AG09319 (cell line): ENCODE measurements around the gene MYLK.

Experiments used
- DNase-seq: peaks from one replicate; pipeline ENCODE4 v3.0.0-alpha.2; 2010; ENCODE audit warnings: low read depth; ENCODE audit errors: extremely low read depth
- CTCF ChIP-seq: IDR thresholded peaks from 2 replicates; pipeline ENCODE4 v1.5.1; 2011; ENCODE audit warnings: low read depth, mild to moderate bottlenecking, inconsistent platforms, low read length, moderate library complexity

MYLK gene

DNA sequence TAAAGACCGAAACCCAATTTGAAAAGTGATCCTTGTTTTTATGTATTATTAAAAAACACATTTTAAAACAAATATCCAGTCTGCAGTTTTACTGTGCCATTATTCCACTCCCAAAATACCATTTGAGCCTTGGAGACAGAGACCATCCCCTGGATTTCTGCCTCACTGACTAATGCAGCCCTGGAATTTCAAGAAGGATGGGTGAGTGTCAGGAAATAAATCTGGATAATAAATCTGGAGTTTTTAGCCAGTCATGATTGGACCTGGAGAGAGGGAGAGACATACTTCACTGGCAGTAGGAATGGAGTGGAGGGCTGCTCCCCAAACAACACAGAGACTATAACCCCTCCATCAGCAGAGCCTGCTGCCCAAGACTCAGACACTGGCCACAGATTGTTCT is 123.3 kb downstream of the MYLK start:
- TF ChIP-seq CTCF: no peak

DNA sequence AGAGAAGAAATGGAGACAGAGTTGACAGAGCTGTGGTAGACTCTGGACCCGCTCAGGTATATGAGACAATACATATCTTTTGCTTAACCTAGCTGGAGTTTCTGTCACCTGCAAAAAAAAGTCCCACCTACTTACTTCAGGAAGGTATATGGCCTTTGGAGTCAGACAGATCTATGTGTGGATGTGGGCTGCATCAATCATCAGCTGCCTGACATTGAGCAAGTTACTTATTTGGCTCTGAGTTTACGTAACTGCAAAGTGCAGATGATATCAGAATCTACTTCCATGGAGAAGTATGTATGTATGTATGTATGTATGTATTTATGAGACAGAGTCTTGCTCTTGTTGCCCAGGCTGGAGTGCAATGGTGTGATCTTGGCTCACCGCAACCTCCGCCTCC is 124.3 kb downstream of the MYLK start:
- no peak for TF ChIP-seq CTCF
- DNase-seq: no peak

More for the DNA sequence above, 123.3 kb downstream of the MYLK start:
- DNase-seq: no peak

DNA sequence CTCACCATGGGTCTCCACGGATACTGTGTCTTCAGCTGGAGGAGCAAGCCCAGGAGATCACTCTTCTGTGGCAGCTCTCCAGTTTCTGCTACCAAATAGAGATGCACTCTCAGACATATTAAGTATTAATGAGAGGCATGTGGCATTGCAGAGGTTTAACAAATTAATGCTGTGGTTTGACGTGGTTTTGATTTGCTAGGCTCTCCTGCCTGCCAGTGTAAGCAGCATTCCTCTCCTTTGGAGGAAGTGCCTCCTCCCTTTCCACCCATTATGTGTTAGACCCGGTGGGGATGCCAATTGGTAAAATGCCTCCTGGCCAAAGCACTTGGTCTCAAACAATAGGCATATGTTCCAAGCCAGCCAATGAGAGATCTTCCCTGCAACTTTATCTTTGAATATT is 124.8 kb downstream of the MYLK start:
- TF ChIP-seq CTCF: no peak
- no peak for DNase-seq

- no peak for TF ChIP-seq CTCF
- no peak for DNase-seq
Observed at GRCh38 chr3:123758081-123758564, 126.0 kb downstream of the MYLK start.

GRCh38 chr3:123757281-123757940 is 126.7 kb downstream of the MYLK start:
- no peak for TF ChIP-seq CTCF
- DNase-seq: no peak

DNA sequence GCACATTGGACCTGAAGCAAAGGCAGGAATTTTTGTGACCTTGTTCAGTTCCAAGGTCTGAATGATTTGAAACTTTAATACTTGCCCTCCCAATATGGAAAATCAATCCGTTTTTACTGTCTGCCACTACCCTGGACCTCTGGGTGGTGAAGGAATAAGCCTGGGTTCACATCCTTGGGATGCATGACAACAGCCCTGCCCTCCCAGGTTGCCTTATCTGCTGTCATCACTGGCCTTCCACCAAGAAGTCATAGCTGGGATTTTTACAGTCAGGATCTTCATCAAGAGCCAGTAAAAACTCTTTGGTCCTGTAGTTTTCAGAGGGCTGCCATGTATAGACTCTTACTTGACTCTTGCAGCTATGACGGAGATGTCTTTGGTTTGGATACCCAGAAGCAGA is 128.6 kb downstream of the MYLK start:
- no peak for TF ChIP-seq CTCF

GRCh38 chr3:123755085-123755484 is 129.0 kb downstream of the MYLK start:
- TF ChIP-seq CTCF: no peak
- DNase-seq: no peak

More for the DNA sequence above, 128.6 kb downstream of the MYLK start:
- no peak for DNase-seq
